ENCODE measurements around the gene SS18L1.

DNA sequence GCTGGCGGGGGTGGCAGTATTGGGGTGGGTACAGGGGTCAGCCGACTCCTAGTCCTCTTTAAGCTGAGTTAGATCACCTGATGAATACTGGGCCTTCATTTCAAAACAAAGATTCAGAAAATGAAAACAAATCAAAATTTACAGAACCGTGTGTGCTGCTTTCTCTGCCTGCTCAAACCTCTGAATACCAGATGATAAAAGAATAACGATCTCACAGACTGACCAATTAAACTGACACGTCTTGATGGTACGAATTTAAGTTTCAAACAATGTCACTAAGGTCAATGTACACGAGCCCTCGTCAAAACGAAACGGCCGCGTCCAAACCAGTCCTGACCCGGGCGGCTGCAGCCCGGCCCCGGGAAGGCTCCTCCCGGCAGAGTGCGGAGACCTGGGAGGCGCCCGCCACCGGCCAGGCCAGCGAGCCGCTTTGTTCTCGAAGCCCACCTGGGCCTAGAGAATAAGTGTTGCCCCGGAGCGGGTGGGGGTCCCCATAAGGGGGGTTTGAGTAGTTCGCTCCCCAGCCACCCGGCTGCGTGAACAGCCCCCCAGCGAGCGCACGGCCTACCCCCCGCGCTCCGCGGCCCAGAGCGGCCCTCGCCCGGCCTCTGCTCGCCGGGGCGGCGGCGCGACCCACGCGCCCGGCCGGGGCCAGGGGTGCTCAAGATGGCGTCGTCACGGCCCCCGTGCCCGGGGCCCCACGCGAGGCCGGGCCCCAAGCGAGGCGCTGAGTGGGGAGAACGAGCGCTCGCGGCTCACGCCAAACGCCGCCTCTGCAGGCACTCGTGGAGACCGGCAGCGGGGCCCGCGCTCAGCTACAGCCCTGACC lies 1.1 kb upstream of the SS18L1 start:
- TF ChIP-seq, protein P1, sequence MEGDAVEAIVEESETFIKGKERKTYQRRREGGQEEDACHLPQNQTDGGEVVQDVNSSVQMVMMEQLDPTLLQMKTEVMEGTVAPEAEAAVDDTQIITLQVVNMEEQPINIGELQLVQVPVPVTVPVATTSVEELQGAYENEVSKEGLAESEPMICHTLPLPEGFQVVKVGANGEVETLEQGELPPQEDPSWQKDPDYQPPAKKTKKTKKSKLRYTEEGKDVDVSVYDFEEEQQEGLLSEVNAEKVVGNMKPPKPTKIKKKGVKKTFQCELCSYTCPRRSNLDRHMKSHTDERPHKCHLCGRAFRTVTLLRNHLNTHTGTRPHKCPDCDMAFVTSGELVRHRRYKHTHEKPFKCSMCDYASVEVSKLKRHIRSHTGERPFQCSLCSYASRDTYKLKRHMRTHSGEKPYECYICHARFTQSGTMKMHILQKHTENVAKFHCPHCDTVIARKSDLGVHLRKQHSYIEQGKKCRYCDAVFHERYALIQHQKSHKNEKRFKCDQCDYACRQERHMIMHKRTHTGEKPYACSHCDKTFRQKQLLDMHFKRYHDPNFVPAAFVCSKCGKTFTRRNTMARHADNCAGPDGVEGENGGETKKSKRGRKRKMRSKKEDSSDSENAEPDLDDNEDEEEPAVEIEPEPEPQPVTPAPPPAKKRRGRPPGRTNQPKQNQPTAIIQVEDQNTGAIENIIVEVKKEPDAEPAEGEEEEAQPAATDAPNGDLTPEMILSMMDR (conservative IDR thresholded peaks at IDR 0.05; ENCODE audit: low read depth, low read length), result no peak
- no peak for TF ChIP-seq EZH2 (IDR thresholded peaks at IDR 0.05; ENCODE audit: borderline replicate concordance, low read depth, low read length, poor library complexity, severe bottlenecking)

All from A673 (cell line).